ENCODE data around the gene DAND5. TPM values are rescaled to one million over a fixed set of nuclear protein-coding genes. Genes with fewer than 3 reads are reported as not detected.

The DAND5 gene
- total RNA-seq, 1 donor from 2014 or later: not detected

DNA sequence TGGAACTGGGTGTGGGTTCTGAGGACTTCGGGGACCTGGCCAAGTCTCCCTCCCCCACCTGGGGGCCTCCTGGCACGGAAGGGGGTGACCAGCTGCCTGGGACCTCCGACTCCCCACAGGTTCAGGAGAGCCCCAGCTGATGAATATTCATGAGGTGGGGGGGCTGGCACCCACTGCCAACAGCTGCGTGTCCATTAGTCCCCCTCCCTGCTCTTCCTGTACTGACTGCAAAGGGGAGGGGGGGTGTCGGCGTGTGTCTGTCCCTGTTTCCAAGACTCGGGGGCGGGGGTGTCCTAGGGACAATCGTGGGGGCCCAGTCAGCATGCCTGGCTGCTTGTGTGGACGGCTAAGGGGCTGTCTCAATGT, 15.3 kb downstream of the DAND5 start:
- no peak for DNase-seq (ENCODE audit: low spot score in 2 of 2, unreplicated experiment in 2 of 2)
- Mint-ChIP-seq H3K36me3 (no peaks in the 10 kb centered on the region), H3K9me3 (no peaks in the 10 kb centered on the region), H3K4me1 (no peaks in the 10 kb centered on the region), H3K27me3 (ENCODE audit: low read depth) (peaks cover 29% of the 10 kb centered on the region), H3K4me3 (no peak overlapping the region), H3K27ac (no peak overlapping the region)
- TF ChIP-seq, protein P1, sequence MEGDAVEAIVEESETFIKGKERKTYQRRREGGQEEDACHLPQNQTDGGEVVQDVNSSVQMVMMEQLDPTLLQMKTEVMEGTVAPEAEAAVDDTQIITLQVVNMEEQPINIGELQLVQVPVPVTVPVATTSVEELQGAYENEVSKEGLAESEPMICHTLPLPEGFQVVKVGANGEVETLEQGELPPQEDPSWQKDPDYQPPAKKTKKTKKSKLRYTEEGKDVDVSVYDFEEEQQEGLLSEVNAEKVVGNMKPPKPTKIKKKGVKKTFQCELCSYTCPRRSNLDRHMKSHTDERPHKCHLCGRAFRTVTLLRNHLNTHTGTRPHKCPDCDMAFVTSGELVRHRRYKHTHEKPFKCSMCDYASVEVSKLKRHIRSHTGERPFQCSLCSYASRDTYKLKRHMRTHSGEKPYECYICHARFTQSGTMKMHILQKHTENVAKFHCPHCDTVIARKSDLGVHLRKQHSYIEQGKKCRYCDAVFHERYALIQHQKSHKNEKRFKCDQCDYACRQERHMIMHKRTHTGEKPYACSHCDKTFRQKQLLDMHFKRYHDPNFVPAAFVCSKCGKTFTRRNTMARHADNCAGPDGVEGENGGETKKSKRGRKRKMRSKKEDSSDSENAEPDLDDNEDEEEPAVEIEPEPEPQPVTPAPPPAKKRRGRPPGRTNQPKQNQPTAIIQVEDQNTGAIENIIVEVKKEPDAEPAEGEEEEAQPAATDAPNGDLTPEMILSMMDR (IDR thresholded peaks at IDR 0.05; ENCODE audit: unreplicated experiment): no peak

DNA sequence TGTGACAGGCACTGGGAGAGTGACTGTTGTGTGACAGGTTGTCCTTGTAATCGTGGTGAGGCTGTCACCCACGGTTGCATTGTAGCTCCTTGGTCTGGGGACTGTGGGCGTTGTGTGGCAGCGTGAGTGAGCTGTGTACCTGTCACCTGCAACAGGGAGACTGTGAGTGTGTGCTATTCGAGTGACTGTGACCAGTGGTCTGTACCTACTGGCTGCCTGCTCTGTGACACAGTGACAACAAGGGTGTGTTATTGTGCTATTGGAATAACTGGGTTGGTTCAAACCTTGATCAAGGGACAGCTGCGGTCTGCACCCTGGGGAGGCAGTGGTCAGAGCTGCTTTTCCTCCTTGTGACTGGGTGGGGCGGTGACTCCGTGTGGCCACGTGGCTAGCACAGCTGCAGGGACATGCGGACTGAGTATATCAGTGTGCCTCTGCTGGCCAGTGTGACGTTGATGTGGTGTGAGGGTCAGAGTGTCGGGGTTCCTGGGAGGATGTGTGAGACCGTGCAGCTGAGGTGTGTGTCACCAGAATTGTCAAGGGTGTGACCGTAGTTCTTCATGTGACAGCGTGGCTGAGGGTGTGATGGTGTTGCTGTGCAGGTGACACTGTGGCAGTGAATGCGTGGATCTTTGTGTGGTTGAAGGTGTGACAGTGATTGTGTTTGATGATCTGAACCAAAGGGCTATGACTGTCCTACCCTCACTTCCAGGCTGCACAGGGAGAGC, 15.8 kb downstream of the DAND5 start:
- no peaks in the 10 kb centered on the region for H3K9me3 Mint-ChIP-seq
- H3K36me3 Mint-ChIP-seq: no peaks in the 10 kb centered on the region
- TF ChIP-seq, protein P1 (IDR thresholded peaks at IDR 0.05; ENCODE audit: unreplicated experiment): no peak
- H3K27me3 Mint-ChIP-seq (ENCODE audit: low read depth): peaks cover 32% of the 10 kb centered on the region
- no peak overlapping the region for H3K4me3 Mint-ChIP-seq
- H3K27ac Mint-ChIP-seq: no peak overlapping the region
- no peaks in the 10 kb centered on the region for H3K4me1 Mint-ChIP-seq
- no peak for DNase-seq (ENCODE audit: low spot score in 2 of 2, unreplicated experiment in 2 of 2)

DNA sequence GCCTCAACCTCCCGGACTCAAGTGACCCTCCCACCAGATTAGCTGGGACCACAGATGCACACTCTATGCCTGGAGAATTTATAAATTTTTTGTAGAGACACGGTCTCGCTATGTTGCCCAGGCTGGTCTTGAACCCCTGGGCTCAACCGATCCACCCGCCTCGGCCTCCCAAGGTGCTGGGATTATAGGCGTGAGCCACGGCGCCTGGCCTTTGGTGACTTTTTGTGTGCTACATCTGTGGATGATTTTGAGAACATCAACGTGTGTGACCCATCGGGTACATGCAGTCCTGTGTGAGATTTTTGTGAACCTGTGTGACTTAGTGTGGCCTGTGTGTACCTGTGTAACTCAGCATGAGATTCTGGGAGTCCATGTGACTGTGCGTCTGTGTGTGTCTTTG, 17.4 kb downstream of the DAND5 start:
- Mint-ChIP-seq H3K4me3 (no peak overlapping the region), H3K4me1 (no peaks in the 10 kb centered on the region), H3K27ac (no peak overlapping the region), H3K36me3 (no peaks in the 10 kb centered on the region), H3K27me3 (ENCODE audit: low read depth) (peaks cover 40% of the 10 kb centered on the region), H3K9me3 (no peaks in the 10 kb centered on the region)
- TF ChIP-seq, protein P1 (IDR thresholded peaks at IDR 0.05; ENCODE audit: unreplicated experiment): no peak
- no peak for DNase-seq (ENCODE audit: low spot score in 2 of 2, unreplicated experiment in 2 of 2)

DNA sequence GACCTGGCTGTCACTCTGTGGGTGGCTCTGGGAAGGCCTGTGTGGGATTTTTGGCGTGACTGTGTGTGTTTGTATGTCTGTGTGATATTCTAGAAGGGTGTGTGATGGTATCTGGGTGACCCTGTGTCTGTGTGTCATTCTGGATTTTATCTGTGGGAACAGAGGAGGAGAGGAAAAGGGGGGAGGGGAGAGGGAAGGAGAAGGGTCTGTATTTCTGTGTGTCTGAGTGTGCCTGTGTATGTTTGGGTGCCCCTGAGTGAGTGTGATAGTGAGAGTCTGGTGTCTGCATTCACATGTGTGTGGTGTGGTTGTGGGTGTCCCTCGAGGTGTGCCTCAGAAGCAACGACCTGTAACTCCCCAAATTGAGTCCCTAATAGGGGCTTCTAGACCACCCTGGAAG, 17.8 kb downstream of the DAND5 start:
- H3K27ac Mint-ChIP-seq: no peak overlapping the region
- no peak for DNase-seq (ENCODE audit: low spot score in 2 of 2, unreplicated experiment in 2 of 2)
- no peak overlapping the region for H3K4me3 Mint-ChIP-seq
- no peaks in the 10 kb centered on the region for H3K9me3 Mint-ChIP-seq
- TF ChIP-seq, protein P1 (IDR thresholded peaks at IDR 0.05; ENCODE audit: unreplicated experiment): no peak
- H3K36me3 Mint-ChIP-seq: no peaks in the 10 kb centered on the region
- peaks cover 45% of the 10 kb centered on the region for H3K27me3 Mint-ChIP-seq (ENCODE audit: low read depth)
- H3K4me1 Mint-ChIP-seq: no peaks in the 10 kb centered on the region

DNA sequence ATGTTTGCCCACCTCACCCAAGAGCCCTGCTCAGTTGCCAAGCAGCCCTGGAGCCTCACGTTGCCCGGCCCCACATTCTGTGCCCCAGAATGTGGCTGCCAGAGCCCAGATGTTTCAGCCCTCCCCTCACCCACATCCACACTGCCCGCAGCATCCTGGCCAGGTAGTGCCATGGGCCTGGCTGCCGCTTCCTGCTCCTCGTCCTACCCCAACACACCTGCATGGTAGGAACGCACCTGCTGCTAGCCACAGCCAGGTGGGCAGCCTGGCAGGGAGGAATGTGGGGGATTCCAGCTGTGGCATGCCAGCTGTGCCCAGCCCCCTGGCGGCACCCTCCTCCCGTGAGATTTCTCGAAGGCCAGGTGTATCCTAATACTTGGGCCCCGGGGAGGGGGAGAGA, 18.4 kb downstream of the DAND5 start:
- no peak overlapping the region for H3K27ac Mint-ChIP-seq
- TF ChIP-seq, protein P1 (IDR thresholded peaks at IDR 0.05; ENCODE audit: unreplicated experiment): no peak
- H3K9me3 Mint-ChIP-seq: no peaks in the 10 kb centered on the region
- no peak overlapping the region for H3K4me3 Mint-ChIP-seq
- no peak for DNase-seq (ENCODE audit: low spot score in 2 of 2, unreplicated experiment in 2 of 2)
- no peaks in the 10 kb centered on the region for H3K36me3 Mint-ChIP-seq
- H3K27me3 Mint-ChIP-seq (ENCODE audit: low read depth): peaks cover 49% of the 10 kb centered on the region
- no peaks in the 10 kb centered on the region for H3K4me1 Mint-ChIP-seq
